ENCODE measurements around the gene TNIK. TPM values are rescaled to one million over a fixed set of nuclear protein-coding genes. Genes with fewer than 3 reads are reported as not detected.

TNIK gene
- polyA plus RNA-seq, 1 donor from 2014 or later = 19.3 TPM

- Histone ChIP-seq H3K27me3 (ENCODE audit: insufficient read depth, low read depth, low read length) (no peaks in the 10 kb centered on the region), H3K9ac (ENCODE audit: low read length) (no peak overlapping the region), H3K36me3 (ENCODE audit: insufficient read depth, low read length) (no peaks in the 10 kb centered on the region), H2AFZ (ENCODE audit: low read depth, low read length) (no peak overlapping the region), H3K9me3 (ENCODE audit: low read length) (no peaks in the 10 kb centered on the region), H3K4me2 (ENCODE audit: low read length) (no peak overlapping the region), H3K79me2 (replicated peaks; ENCODE audit: insufficient read depth, low read length) (no peaks in the 10 kb centered on the region), H4K20me1 (ENCODE audit: insufficient read depth) (no peaks in the 10 kb centered on the region), H3K9me2 (ENCODE audit: insufficient read depth, low read length) (no peaks in the 10 kb centered on the region), H3F3A (ENCODE audit: insufficient read depth, low read length, poor library complexity, severe bottlenecking) (no peaks in the 10 kb centered on the region), H3K27ac (ENCODE audit: low read length) (no peak overlapping the region), H3K4me3 (ENCODE audit: low read length) (no peak overlapping the region)
- TF ChIP-seq POLR2AphosphoS5 (IDR thresholded peaks at IDR 0.05) (no peak), RAD21 (conservative IDR thresholded peaks at IDR 0.05) (no peak), TAF1 (IDR thresholded peaks at IDR 0.05; ENCODE audit: low read depth) (no peak), CTCF (IDR thresholded peaks at IDR 0.05; ENCODE audit: poor library complexity, severe bottlenecking) (no peak), SMC3 (conservative IDR thresholded peaks at IDR 0.05; ENCODE audit: poor library complexity) (no peak), MXI1 (conservative IDR thresholded peaks at IDR 0.05; ENCODE audit: poor library complexity, severe bottlenecking) (no peak), EP300 (conservative IDR thresholded peaks at IDR 0.05; ENCODE audit: poor library complexity, severe bottlenecking) (no peak), EZH2 (IDR thresholded peaks at IDR 0.05; ENCODE audit: borderline replicate concordance, insufficient read depth, low read length, poor library complexity, severe bottlenecking) (no peak), REST (IDR thresholded peaks at IDR 0.05; ENCODE audit: borderline replicate concordance) (no peak)
These were observed 446.1 kb downstream of the TNIK start for GRCh38 chr3:171013822-171014748.

GRCh38 chr3:171011873-171012336 lies 448.3 kb downstream of the TNIK start:
- Histone ChIP-seq H3K27ac (ENCODE audit: low read length) (no peak overlapping the region), H3K9ac (ENCODE audit: low read length) (no peak overlapping the region)
- TF ChIP-seq TAF1 (IDR thresholded peaks at IDR 0.05; ENCODE audit: low read depth) (no peak), MXI1 (conservative IDR thresholded peaks at IDR 0.05; ENCODE audit: poor library complexity, severe bottlenecking) (no peak), POLR2AphosphoS5 (IDR thresholded peaks at IDR 0.05) (no peak), EP300 (conservative IDR thresholded peaks at IDR 0.05; ENCODE audit: poor library complexity, severe bottlenecking) (no peak), EZH2 (IDR thresholded peaks at IDR 0.05; ENCODE audit: borderline replicate concordance, insufficient read depth, low read length, poor library complexity, severe bottlenecking) (no peak), RAD21 (conservative IDR thresholded peaks at IDR 0.05) (no peak), SMC3 (conservative IDR thresholded peaks at IDR 0.05; ENCODE audit: poor library complexity) (no peak), CTCF (IDR thresholded peaks at IDR 0.05; ENCODE audit: poor library complexity, severe bottlenecking) (no peak), REST (IDR thresholded peaks at IDR 0.05; ENCODE audit: borderline replicate concordance) (no peak)

More at GRCh38 chr3:171011873-171012336, 448.3 kb downstream of the TNIK start:
- Histone ChIP-seq H3K36me3 (ENCODE audit: insufficient read depth, low read length) (no peaks in the 10 kb centered on the region), H3F3A (ENCODE audit: insufficient read depth, low read length, poor library complexity, severe bottlenecking) (no peaks in the 10 kb centered on the region), H3K4me2 (ENCODE audit: low read length) (no peak overlapping the region), H3K79me2 (replicated peaks; ENCODE audit: insufficient read depth, low read length) (no peaks in the 10 kb centered on the region), H3K9me2 (ENCODE audit: insufficient read depth, low read length) (no peaks in the 10 kb centered on the region), H3K27me3 (ENCODE audit: insufficient read depth, low read depth, low read length) (no peaks in the 10 kb centered on the region), H3K4me3 (ENCODE audit: low read length) (no peak overlapping the region), H2AFZ (ENCODE audit: low read depth, low read length) (no peak overlapping the region), H4K20me1 (ENCODE audit: insufficient read depth) (no peaks in the 10 kb centered on the region), H3K9me3 (ENCODE audit: low read length) (no peaks in the 10 kb centered on the region)
